ENCODE data around the gene RUNX2. TPM values are rescaled to one million over a fixed set of nuclear protein-coding genes. Genes with fewer than 3 reads are reported as not detected.

Gene RUNX2
- total RNA-seq, 3 donors from 2014 or later, result 26.5 to 37.0 (median 31.0) TPM

GRCh38 chr6:45314146-45314545, 14.0 kb upstream of the RUNX2 start:
- DNase-seq (no peak), ATAC-seq (no peak)
- peaks cover 11% of the 10 kb centered on the region for H3K9me3 Mint-ChIP-seq
- no peaks in the 10 kb centered on the region for H3K27me3 Mint-ChIP-seq (ENCODE audit: low read depth)
- no peak overlapping the region for H3K4me3 Mint-ChIP-seq
- peaks cover 10% of the 10 kb centered on the region for H3K36me3 Mint-ChIP-seq (ENCODE audit: insufficient read depth)
- peaks cover 37% of the 10 kb centered on the region for H3K4me1 Mint-ChIP-seq (ENCODE audit: low read depth)

GRCh38 chr6:45320349-45320748, 7.8 kb upstream of the RUNX2 start:
- DNase-seq, result no peak
- ATAC-seq, result no peak
- H3K9me3 Mint-ChIP-seq, result peaks cover 7% of the 10 kb centered on the region
- no peak overlapping the region for H3K4me3 Mint-ChIP-seq
- H3K4me1 Mint-ChIP-seq (ENCODE audit: low read depth), result peaks cover 19% of the 10 kb centered on the region
- peaks cover 2% of the 10 kb centered on the region for H3K36me3 Mint-ChIP-seq (ENCODE audit: insufficient read depth)
- no peaks in the 10 kb centered on the region for H3K27me3 Mint-ChIP-seq (ENCODE audit: low read depth)

- no peak for DNase-seq
- Mint-ChIP-seq H3K4me1 (ENCODE audit: low read depth) (peaks cover 27% of the 10 kb centered on the region), H3K36me3 (ENCODE audit: insufficient read depth) (no peaks in the 10 kb centered on the region), H3K9me3 (no peaks in the 10 kb centered on the region), H3K27me3 (ENCODE audit: low read depth) (no peaks in the 10 kb centered on the region), H3K4me3 (no peak overlapping the region)
- no peak for ATAC-seq
Measured at GRCh38 chr6:45323656-45324224, 4.4 kb upstream of the RUNX2 start.

GRCh38 chr6:45326698-45327417, 1.3 kb upstream of the RUNX2 start:
- Mint-ChIP-seq H3K9me3 (no peaks in the 10 kb centered on the region), H3K4me1 (ENCODE audit: low read depth) (peaks cover 36% of the 10 kb centered on the region), H3K4me3 (no peak overlapping the region), H3K36me3 (ENCODE audit: insufficient read depth) (no peaks in the 10 kb centered on the region), H3K27me3 (ENCODE audit: low read depth) (no peaks in the 10 kb centered on the region)
- no peak for ATAC-seq
- DNase-seq, result no peak

GRCh38 chr6:45328523-45328922, 393 bp downstream of the RUNX2 start:
- Mint-ChIP-seq H3K4me3 (peak overlapping the region; percentile 11), H3K4me1 (ENCODE audit: low read depth) (peaks cover 25% of the 10 kb centered on the region), H3K36me3 (ENCODE audit: insufficient read depth) (no peaks in the 10 kb centered on the region), H3K9me3 (no peaks in the 10 kb centered on the region), H3K27me3 (ENCODE audit: low read depth) (no peaks in the 10 kb centered on the region)
- ATAC-seq (no peak), DNase-seq (no peak)

- DNase-seq (no peak), ATAC-seq (no peak)
- Mint-ChIP-seq H3K9me3 (no peaks in the 10 kb centered on the region), H3K4me3 (no peak overlapping the region), H3K36me3 (ENCODE audit: insufficient read depth) (no peaks in the 10 kb centered on the region), H3K4me1 (ENCODE audit: low read depth) (no peaks in the 10 kb centered on the region), H3K27me3 (ENCODE audit: low read depth) (no peaks in the 10 kb centered on the region)
Measured at GRCh38 chr6:45344900-45345299, 16.8 kb downstream of the RUNX2 start.

GRCh38 chr6:45350186-45350710, 22.1 kb downstream of the RUNX2 start:
- no peak for DNase-seq
- Mint-ChIP-seq H3K9me3 (no peaks in the 10 kb centered on the region), H3K4me1 (ENCODE audit: low read depth) (peaks cover 3% of the 10 kb centered on the region), H3K27me3 (ENCODE audit: low read depth) (no peaks in the 10 kb centered on the region), H3K36me3 (ENCODE audit: insufficient read depth) (peaks cover 5% of the 10 kb centered on the region), H3K4me3 (no peak overlapping the region)
- no peak for ATAC-seq

- ATAC-seq (peak in 1 of 2 donors; percentile 10), DNase-seq (no peak)
- Mint-ChIP-seq H3K9me3 (no peaks in the 10 kb centered on the region), H3K27me3 (ENCODE audit: low read depth) (no peaks in the 10 kb centered on the region), H3K4me1 (ENCODE audit: low read depth) (peaks cover 3% of the 10 kb centered on the region), H3K36me3 (ENCODE audit: insufficient read depth) (peaks cover 5% of the 10 kb centered on the region), H3K4me3 (no peak overlapping the region)
Measured at GRCh38 chr6:45351076-45351475, 22.9 kb downstream of the RUNX2 start.

GRCh38 chr6:45351667-45352066, 23.5 kb downstream of the RUNX2 start:
- no peak for ATAC-seq
- Mint-ChIP-seq H3K27me3 (ENCODE audit: low read depth) (no peaks in the 10 kb centered on the region), H3K4me1 (ENCODE audit: low read depth) (peaks cover 3% of the 10 kb centered on the region), H3K36me3 (ENCODE audit: insufficient read depth) (peaks cover 5% of the 10 kb centered on the region), H3K9me3 (no peaks in the 10 kb centered on the region), H3K4me3 (no peak overlapping the region)
- DNase-seq, result no peak

- Mint-ChIP-seq H3K4me1 (ENCODE audit: low read depth) (peaks cover 3% of the 10 kb centered on the region), H3K27me3 (ENCODE audit: low read depth) (no peaks in the 10 kb centered on the region), H3K36me3 (ENCODE audit: insufficient read depth) (peaks cover 9% of the 10 kb centered on the region), H3K9me3 (no peaks in the 10 kb centered on the region), H3K4me3 (no peak overlapping the region)
- ATAC-seq, result no peak
- DNase-seq, result no peak
Measured at GRCh38 chr6:45353654-45354053, 25.5 kb downstream of the RUNX2 start.

GRCh38 chr6:45364466-45364865, 36.3 kb downstream of the RUNX2 start:
- no peaks in the 10 kb centered on the region for H3K9me3 Mint-ChIP-seq
- H3K4me3 Mint-ChIP-seq, result no peak overlapping the region
- ATAC-seq (no peak), DNase-seq (no peak)
- no peaks in the 10 kb centered on the region for H3K4me1 Mint-ChIP-seq (ENCODE audit: low read depth)
- peaks cover 6% of the 10 kb centered on the region for H3K36me3 Mint-ChIP-seq (ENCODE audit: insufficient read depth)
- no peaks in the 10 kb centered on the region for H3K27me3 Mint-ChIP-seq (ENCODE audit: low read depth)

GRCh38 chr6:45365036-45365435, 36.9 kb downstream of the RUNX2 start:
- peaks cover 12% of the 10 kb centered on the region for H3K36me3 Mint-ChIP-seq (ENCODE audit: insufficient read depth)
- peaks cover 2% of the 10 kb centered on the region for H3K4me1 Mint-ChIP-seq (ENCODE audit: low read depth)
- H3K27me3 Mint-ChIP-seq (ENCODE audit: low read depth), result no peaks in the 10 kb centered on the region
- H3K9me3 Mint-ChIP-seq, result no peaks in the 10 kb centered on the region
- H3K4me3 Mint-ChIP-seq, result no peak overlapping the region
- no peak for ATAC-seq
- no peak for DNase-seq

GRCh38 chr6:45366534-45366933, 38.4 kb downstream of the RUNX2 start:
- Mint-ChIP-seq H3K27me3 (ENCODE audit: low read depth) (no peaks in the 10 kb centered on the region), H3K4me1 (ENCODE audit: low read depth) (peaks cover 5% of the 10 kb centered on the region), H3K4me3 (no peak overlapping the region), H3K9me3 (no peaks in the 10 kb centered on the region), H3K36me3 (ENCODE audit: insufficient read depth) (peaks cover 14% of the 10 kb centered on the region)
- ATAC-seq, result no peak
- DNase-seq, result no peak

GRCh38 chr6:45367999-45368398, 39.9 kb downstream of the RUNX2 start:
- DNase-seq (no peak), ATAC-seq (no peak)
- Mint-ChIP-seq H3K4me1 (ENCODE audit: low read depth) (peaks cover 13% of the 10 kb centered on the region), H3K4me3 (no peak overlapping the region), H3K27me3 (ENCODE audit: low read depth) (no peaks in the 10 kb centered on the region), H3K9me3 (no peaks in the 10 kb centered on the region), H3K36me3 (ENCODE audit: insufficient read depth) (peaks cover 11% of the 10 kb centered on the region)

- H3K36me3 Mint-ChIP-seq (ENCODE audit: insufficient read depth), result peaks cover 11% of the 10 kb centered on the region
- H3K9me3 Mint-ChIP-seq, result no peaks in the 10 kb centered on the region
- DNase-seq (no peak), ATAC-seq (no peak)
- peaks cover 13% of the 10 kb centered on the region for H3K4me1 Mint-ChIP-seq (ENCODE audit: low read depth)
- H3K27me3 Mint-ChIP-seq (ENCODE audit: low read depth), result no peaks in the 10 kb centered on the region
- no peak overlapping the region for H3K4me3 Mint-ChIP-seq
Measured at GRCh38 chr6:45369870-45370269, 41.7 kb downstream of the RUNX2 start.

Measured in activated T-cell treated with anti-CD3 and anti-CD28 coated beads, Interleukin-2, amount 50 U/mL, for 4 hours (primary cell).